Activated T-cell treated with anti-CD3 and anti-CD28 coated beads for 48 hours (primary cell): ENCODE results near the gene HES6.
"Not testable (repeated sequence)": the region's sequence is repeated elsewhere in the genome, so short reads cannot be mapped to it uniquely, and the experiment has no call there.

Experiments
- DNase-seq: peaks from one replicate; pipeline ENCODE4 v3.0.0-alpha.2; 2020; ENCODE audit warnings: low read depth

Gene HES6

DNA sequence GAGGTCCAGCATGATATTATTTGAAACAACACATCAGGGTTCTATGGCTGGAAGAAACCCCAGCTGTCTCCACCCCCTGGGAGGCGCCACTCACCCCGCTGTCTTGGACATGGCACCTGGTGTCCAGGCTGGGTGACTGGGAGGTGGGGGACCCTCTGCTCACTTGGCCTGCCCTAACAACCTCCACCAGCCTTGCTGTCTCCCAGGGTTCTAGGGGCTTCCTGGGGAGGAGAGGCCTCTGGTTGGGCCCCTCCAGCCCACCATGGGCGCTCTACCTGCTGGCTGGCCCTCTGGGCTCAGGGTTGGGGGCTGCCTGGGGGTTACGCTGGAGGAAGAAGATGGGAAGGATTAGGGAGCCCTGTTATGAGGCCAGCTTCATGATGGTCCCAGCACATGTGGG, 32.3 kb upstream of the HES6 start:
- DNase-seq: no peak

DNA sequence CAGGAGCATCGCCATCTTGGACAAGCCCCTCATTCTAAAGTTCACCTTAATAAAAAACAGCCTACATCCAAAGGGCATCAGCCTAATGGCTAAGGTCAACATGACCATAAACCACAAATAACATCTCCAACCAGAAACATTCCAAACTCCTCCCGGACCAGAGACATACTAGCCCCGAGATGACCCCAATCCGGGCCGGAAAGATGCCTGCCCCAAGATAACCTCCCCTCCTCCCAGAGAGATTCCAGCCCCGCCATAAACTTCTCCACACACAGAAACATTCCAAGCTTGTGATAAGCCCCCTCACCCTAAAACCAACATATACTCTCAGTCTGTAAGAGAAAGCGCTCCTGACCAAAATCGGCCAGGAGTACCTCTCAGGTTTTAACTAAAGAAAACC, 31.8 kb upstream of the HES6 start:
- DNase-seq: not testable (repeated sequence)

DNA sequence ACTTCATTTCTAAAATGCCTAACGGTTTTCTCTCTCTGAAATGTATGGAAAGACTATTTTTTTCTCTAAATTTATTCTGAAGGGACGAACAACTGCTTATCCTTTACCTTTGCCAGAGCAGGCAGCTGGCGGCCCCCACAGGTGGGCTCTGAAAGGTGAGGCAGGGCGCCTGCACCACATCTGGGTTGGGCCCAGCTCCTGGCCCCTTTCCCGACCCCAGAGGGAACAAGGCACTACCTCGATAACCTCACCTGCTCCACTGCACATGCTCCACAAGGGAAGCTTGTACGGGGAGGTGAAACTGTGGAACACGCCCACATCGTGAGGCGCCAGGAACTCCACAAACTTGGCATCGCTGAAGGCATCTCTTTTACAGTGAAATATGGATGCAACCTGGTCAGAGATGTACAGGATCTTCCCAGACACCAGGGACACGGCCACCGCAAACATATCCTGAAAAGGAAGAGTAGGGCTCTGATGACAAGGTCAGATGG, 31.3 kb upstream of the HES6 start:
- DNase-seq: no peak

DNA sequence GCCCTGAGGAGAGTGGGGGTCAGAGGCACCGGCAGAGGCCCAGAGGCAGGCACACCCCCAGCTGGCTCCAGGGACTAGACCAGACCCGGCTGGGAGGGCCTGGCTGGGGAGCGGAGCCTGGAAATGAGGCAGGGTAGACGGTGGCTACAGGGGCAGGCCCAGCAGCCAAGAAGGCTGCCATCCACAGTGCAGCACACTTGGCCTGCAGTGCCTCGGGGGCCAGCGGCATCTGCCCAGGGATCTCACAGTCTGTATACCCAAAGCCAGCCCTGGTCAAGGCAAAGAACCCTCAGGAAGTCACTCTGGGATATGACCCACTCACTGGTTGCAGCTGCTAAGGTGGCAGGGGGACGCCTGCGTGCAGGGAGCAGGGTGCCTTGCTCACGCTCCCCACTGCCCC, 30.8 kb upstream of the HES6 start:
- no peak for DNase-seq

DNA sequence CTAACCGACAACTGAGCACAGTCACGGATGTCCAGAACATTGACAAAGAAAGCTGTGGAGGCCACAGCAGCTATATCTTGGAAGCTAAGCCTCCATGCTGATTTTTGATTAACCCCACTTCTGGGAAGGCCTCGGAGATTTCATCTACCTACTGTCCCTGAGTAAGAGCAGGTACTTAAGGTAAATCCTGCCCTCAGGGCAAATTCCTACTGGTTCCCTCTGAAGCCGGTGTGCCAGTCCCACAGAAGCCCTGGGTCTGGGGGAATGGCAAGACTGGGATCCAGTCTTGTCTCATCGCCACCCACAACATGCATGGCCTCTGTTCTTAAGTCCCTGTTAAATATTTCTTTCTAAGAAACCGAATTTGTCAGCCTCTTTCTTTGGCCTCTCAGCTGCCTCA, 29.9 kb upstream of the HES6 start:
- no peak for DNase-seq

DNA sequence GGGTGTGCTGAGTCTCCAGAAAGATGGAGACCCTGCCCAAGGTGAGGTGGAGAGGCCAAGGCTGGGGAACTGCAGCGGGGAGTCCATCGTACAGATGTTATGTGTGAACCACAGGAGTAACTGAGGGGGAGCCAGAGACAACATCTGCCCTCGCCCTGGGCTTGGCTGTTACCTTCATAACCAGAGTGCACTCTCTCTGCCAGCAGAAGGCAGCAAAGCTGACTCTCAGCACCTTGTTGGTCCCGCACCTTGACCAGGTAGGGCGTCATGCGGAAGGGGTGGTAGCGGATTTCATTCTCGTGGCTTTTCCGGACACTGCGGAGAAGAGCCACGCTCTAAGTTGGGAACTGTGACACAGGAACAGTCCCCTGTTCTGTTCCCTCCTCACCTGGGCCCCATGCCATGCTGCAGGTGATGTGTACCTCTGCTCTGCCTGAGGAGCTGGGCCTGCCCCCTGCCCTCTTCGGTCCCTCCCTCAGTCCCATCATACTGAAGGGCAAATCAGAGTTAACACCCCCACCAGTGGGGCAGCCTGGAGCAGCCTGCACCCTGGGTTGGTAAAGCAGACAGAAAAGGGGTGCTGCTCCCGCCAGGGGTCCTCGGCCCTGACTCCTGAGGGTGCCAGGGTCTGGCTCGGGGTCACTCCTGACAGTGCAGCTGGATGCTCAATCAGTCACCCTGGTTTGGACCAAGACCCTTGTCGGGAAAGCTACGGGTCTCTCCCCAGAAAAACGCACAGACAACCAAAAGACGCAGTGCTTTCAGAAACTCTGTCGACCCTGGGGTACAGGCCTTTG, 28.2 kb upstream of the HES6 start:
- DNase-seq: no peak

DNA sequence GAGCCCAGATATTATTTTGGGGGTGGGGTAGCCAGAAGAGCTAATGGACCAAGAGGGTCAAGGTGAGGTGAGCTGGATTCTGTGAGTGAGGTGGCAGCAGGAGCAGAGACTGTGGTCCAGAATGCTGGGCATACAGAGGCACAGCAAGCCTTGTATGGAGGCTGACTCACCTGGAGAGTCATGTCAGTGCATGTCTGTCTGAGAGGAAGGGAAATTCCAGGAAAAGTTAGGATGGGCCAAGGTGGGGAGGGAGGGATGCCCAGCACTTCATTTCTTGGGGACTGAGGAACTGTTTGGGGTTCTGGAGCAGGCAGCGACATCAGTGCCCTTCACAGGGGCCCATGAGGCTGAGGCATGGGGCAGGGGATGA, 27.5 kb upstream of the HES6 start:
- DNase-seq: no peak

DNA sequence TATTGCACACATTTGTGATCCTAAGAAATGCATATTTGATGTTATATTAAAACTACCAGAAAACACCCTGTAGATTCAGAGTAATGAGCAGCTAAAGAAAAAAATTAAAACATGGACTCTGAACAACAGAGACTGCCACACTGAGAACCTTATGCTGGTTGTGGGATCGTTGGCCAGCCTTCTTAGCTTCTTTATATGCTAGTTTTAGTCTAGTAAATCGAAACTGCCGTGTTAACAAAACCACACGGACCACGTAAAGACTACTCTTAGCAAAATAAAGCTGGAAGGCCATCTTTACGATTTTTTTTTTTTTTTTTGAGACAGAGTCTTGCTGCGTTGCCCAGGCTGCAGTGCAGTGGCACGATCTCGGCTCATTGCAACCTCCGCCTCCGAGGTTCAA, 25.8 kb upstream of the HES6 start:
- no peak for DNase-seq

DNA sequence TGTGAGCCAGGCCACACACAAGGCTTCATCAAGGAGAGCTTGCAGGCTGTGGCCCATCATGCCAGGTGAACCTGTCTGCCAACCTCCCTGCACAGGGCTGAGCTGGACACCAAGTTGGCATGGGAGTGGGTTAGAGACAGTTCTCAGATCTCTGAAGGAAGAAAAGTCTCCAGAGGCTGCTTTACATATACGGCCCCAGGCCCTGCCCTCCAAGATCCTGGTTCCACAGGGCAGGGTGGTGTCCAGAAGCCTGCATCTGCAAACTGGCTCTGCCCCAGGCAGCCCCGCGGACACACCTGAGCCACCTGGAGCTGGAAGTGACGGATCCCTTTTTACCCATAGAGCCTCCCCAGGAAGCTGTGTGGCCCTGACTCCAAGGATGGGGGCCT, 24.2 kb upstream of the HES6 start:
- no peak for DNase-seq

DNA sequence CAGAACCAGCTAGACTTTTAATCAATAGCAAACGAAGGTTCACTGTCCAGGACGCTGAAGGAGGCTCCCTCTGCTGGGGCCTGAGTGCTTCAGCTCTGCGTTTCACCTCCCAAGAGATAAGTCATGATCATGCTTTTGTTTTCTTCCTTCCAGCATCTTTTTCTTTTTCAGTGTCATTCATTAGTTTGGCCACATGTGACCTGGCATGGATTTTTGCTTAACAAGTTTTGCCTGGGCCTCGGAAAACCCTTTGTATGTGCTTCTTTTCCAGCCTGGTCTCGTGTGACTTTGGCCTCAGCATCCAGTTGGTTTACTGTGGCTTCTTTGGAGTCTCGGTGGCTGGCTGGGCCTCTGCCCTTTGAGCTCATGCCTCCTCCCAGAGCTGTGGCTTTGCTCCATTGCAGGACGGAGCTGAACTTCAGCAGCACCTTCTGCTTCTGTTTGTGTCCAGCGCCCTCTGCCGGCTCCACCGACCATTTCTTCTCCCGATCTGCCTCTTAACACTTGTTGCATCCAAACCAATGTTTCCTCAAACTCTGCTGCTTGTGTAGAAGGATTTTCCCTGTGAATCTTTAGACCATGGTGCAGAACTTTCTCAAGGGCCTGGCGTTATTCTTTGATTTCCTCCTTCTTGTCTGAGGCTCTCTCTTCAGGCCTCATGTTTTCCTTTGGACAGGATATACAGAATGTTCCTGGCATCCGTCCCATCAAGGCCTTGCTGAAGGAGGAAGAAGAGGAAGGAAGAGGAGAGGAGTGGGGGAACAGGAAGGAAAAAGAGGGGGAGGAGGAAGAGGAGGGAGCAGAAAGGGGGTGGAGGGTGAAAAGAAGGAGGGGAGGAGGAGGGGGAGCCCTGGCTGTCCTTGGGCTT, 23.6 kb upstream of the HES6 start:
- peak; percentile 54 for DNase-seq

DNA sequence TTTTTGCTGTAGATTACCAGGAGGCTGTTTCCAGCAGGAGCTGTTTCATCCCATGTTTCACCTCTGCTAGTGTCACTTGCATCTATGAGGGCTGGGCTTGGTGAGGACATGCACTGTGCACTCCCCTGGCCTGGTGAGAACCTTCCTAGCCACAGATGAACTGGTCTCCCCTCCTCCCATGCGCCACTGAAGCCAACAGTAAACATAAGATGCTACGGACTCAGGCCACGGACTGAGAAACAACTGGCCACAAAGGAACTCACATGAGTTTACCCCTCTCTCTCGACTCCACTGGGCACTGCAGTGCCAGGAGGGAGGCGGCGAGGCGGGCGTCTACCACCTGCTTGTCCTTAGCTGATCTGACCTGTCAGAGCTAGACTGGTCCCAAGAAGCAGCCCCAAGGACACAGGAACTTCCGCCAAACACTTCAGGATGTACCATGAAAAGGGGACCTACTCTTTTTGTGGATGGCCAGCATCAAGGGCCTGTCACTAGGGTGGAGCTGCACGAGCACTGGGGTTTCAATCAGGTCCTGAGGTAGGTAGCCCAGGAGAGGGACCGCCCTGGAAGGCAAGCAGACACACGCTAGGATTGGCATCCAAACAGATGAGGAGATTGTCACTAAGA, 22.8 kb upstream of the HES6 start:
- no peak for DNase-seq

DNA sequence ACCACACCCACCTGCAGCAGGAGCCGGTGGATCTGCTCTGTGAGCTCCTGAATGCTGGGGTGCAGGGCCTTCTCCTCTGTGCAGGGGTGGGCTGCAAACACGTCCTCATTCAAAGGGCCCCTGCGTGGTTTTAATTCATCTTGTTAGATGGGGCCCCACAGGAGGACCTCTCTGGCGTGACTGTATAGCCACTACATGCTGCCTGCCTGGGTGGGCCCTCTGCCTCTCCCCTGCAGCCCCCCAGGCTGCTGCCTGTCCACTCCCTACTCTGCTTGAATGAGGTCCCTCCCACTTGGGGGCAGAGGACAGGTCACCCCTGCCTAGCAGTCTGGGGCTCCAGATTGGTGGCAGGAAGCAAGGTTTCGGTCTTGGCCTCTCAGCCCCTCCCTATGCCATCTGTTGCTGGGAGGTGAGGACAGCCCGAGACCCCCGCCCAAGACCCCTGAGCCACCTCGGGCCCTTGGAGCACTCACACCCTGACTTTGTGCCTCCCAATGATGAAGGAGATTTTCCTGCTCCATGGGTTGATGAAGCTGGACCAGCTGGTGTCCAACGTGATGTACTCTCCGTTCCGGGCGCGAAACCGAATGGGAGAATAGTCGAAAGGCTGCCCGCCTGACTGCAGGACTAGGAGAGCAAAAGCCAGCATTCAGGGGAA, 22.0 kb upstream of the HES6 start:
- DNase-seq: no peak

DNA sequence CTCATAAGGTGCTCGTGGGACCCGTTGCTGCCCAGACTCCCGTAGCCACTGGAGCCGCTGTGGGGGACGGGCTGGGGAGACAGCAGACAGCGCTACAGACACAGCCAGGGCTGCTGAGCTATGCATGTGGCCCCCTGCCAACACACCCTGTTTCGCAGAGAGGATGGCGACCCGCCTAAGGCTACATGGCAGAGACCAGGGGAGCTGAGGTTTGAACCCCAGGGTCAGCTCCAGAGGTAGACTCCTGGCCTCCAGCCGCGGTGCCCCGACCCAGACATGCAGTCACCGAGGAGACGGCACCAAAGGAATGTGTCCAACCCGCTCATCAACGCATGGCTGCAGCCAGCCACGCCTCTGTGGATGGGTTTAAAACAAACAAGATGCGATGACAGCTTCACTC, 21.0 kb upstream of the HES6 start:
- no peak for DNase-seq

DNA sequence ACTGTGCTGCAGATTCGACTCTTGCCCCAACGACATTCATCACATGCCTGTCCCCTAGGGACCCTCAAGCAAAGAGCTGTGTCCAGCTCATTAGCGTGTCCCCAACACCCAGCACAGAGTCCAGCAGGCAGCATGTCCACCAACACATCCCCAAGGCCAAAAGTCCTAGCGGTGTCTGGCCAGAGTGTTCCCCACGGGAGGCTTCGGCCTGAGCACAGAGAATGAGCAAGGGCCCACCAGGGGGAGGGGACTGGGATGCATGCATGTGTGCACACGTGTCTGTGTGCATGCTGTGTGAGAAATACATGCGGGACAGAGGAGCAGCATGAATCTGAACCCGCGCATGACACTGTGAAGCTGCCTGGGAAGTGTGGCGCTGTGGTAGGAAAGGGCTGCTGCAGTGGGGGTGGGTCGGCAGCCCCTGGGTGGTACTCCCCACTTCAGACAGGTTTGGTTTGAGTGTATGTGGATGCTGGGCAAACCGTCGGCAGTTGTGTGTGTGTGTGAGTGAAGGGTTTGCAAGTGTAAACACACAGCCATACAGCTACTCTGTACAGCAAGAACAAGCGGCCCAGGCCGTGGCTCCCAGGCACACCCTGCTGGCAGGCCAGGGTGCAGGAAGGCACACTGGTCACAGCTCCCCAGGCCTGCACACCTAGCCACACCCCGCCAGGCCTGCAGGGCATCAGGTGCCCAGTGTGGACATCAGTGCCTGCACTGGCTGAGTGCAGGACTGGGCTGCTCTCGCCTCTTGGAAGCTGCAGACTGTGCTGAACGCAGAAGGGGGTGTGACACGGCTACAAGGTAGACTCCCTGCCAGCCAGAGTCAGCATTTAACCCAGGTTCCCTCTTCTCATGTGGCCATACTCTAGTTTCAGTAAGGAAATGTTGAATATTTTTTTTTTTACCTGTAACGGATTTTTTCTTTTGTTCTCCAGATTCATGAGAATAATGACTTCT, 19.5 kb upstream of the HES6 start:
- no peak for DNase-seq

DNA sequence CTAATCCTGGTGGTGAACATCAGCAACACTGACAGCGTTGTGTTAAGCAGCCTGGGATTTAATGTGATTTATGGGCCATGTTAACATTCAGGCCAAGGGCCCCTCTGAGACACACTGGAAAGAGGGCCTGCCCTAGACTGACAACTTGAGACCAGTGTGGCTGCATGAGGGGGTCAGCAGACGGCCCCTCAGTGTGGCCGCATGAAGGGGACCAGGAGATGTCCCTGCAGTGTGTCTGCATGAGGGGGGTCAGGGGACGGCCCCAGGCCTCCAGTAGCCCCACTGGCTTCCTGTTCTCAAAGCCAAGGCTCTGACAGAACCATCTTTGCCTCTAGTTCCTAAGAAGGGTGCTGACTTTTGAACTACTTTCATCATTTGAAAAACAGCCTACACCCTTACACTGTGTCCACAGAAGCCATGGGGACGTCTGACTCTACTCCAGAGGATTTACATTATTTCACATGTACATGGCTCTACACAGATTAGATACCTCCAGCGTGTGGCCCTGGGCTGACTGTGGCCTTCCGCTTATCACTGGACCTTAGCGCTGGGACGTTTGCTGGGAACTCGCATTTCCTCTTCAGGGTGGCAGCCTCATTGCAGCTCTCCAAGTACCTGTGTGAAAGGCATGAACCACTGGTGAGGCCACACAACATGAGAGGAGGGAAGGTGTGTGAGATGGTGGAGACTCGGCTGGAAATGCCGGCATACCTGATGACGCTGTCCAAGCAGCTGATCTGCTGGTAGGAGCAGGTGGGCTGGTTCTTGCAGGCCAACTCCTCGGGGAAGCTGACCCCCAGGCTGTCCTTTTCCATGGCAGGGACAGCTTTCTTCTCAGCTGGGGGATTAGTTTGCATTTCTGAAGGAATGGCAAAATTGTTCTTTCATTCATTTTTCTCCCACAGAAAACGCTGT, 18.2 kb upstream of the HES6 start:
- DNase-seq: no peak

DNA sequence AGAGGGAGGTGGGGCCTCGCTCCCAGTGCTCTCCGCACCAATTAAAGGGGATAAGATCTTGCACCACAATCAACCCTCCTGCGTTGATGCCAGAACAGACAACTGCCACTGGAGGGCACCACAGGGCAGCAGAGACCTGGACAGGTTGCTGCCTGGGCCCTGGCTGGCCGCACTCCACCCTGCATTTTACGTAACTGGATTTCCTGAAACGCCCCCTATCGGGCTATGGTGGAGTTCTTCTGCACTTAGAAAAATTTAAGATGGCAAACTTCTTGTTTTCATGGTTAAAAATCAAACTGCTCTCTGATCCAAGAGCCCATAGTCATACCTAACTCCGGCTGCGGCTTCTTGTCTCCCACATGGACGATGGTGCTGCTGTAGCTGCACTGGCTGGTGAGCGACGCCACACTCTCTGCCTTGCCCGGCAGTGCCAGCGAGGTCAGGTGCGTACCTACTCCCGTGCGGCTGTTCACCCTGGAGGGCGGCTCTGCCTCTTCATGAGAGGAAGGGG, 16.8 kb upstream of the HES6 start:
- peak; percentile 59 for DNase-seq

DNA sequence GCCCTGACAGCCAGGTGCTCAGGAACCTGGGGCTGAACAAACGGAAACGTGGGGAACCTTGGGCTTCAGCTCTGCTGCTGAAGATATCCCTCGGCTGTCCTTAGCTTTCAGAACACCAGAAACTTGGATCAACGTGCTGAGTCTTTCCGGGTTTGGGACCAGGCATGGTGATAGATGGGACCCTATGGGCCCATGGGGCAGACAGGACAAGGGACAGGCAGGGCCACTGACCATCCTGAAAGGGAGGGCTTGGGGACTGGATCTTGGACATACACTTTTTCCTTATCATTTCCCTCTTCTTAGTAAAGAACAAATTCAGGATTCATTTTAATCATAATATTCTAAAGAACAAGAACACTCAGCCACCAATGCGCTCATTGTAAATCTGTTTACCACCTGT, 16.3 kb upstream of the HES6 start:
- DNase-seq: no peak

DNA sequence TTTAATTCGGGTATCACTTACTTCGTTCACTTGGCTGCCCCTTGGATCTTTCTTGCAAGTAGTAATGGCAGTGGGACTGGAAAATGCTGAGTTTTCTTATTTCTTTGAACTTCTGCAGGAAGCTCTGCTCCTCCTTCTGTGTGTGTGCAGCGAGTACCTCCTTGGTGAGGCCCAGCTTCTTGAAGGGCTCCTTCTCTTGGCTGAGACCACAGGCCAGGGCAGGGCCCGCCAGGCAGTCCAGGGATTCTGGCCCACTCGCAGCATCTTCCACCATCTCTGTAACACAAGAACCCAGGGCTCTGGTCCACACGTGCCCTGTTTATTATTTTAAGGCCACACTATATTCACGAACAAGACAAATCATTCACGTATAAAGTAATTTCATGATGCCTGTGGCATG, 15.8 kb upstream of the HES6 start:
- no peak for DNase-seq

DNA sequence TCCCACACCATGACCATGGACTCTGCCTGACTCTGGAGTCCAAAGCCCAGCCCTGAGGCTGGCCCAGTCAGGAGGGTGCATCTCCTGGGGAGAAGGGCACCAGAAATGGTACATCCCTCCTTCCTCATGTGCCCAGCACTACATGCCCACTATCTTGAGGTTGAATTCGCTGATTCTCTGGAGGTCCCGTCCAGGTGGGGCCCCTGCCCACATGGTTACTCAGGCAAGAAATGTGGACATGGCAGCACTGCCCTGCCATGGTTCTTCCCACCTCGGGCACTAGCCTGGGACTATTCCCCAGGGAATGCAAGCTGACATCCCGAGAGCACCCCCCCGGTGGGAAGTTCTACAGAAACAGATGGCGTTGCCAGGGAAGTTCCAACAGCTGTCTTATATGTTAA, 15.3 kb upstream of the HES6 start:
- no peak for DNase-seq
